ENCODE measurements around the gene DEPP1.

The DEPP1 gene

GRCh38 chr10:44990965-44991364 is 12.4 kb upstream of the DEPP1 start:
- Histone ChIP-seq H3K4me1 (ENCODE audit: insufficient read depth, low read length) (no peaks in the 10 kb centered on the region), H3K36me3 (ENCODE audit: insufficient read depth, low read length) (peaks cover 3% of the 10 kb centered on the region), H3K27me3 (ENCODE audit: insufficient read depth, low read length) (no peaks in the 10 kb centered on the region), H3K9me3 (ENCODE audit: low read length) (no peaks in the 10 kb centered on the region), H3K4me3 (ENCODE audit: low read length) (no peak overlapping the region), H2AFZ (ENCODE audit: low read depth, low read length) (no peak overlapping the region)

GRCh38 chr10:44990302-44990655 is 11.7 kb upstream of the DEPP1 start:
- Histone ChIP-seq H3K4me3 (ENCODE audit: low read length) (no peak overlapping the region), H3K27me3 (ENCODE audit: insufficient read depth, low read length) (no peaks in the 10 kb centered on the region), H3K9me3 (ENCODE audit: low read length) (no peaks in the 10 kb centered on the region), H3K36me3 (ENCODE audit: insufficient read depth, low read length) (peaks cover 3% of the 10 kb centered on the region), H2AFZ (ENCODE audit: low read depth, low read length) (no peak overlapping the region), H3K4me1 (ENCODE audit: insufficient read depth, low read length) (no peaks in the 10 kb centered on the region)

- no peaks in the 10 kb centered on the region for H3K27me3 ChIP-seq (ENCODE audit: insufficient read depth, low read length)
- H3K4me1 ChIP-seq (ENCODE audit: insufficient read depth, low read length), result no peaks in the 10 kb centered on the region
- no peaks in the 10 kb centered on the region for H3K9me3 ChIP-seq (ENCODE audit: low read length)
- no peak overlapping the region for H3K4me3 ChIP-seq (ENCODE audit: low read length)
- H3K36me3 ChIP-seq (ENCODE audit: insufficient read depth, low read length), result peaks cover 3% of the 10 kb centered on the region
- H2AFZ ChIP-seq (ENCODE audit: low read depth, low read length), result no peak overlapping the region
Observed at GRCh38 chr10:44989597-44990301, 11.1 kb upstream of the DEPP1 start.

GRCh38 chr10:44988957-44989585 is 10.5 kb upstream of the DEPP1 start:
- peaks cover 3% of the 10 kb centered on the region for H3K36me3 ChIP-seq (ENCODE audit: insufficient read depth, low read length)
- H2AFZ ChIP-seq (ENCODE audit: low read depth, low read length), result no peak overlapping the region

GRCh38 chr10:44986670-44987069 is 8.1 kb upstream of the DEPP1 start:
- no peak overlapping the region for H3K4me3 ChIP-seq (ENCODE audit: low read length)
- no peaks in the 10 kb centered on the region for H3K27me3 ChIP-seq (ENCODE audit: insufficient read depth, low read length)
- H3K36me3 ChIP-seq (ENCODE audit: insufficient read depth, low read length), result peaks cover 3% of the 10 kb centered on the region
- H3K4me1 ChIP-seq (ENCODE audit: insufficient read depth, low read length), result no peaks in the 10 kb centered on the region
- H2AFZ ChIP-seq (ENCODE audit: low read depth, low read length), result no peak overlapping the region
- no peaks in the 10 kb centered on the region for H3K9me3 ChIP-seq (ENCODE audit: low read length)

More at GRCh38 chr10:44988957-44989585, 10.5 kb upstream of the DEPP1 start:
- no peaks in the 10 kb centered on the region for H3K4me1 ChIP-seq (ENCODE audit: insufficient read depth, low read length)
- no peaks in the 10 kb centered on the region for H3K9me3 ChIP-seq (ENCODE audit: low read length)
- H3K4me3 ChIP-seq (ENCODE audit: low read length), result no peak overlapping the region
- H3K27me3 ChIP-seq (ENCODE audit: insufficient read depth, low read length), result no peaks in the 10 kb centered on the region

GRCh38 chr10:44986179-44986578 is 7.6 kb upstream of the DEPP1 start:
- Histone ChIP-seq H2AFZ (ENCODE audit: low read depth, low read length) (no peak overlapping the region), H3K36me3 (ENCODE audit: insufficient read depth, low read length) (peaks cover 3% of the 10 kb centered on the region), H3K4me3 (ENCODE audit: low read length) (no peak overlapping the region), H3K4me1 (ENCODE audit: insufficient read depth, low read length) (no peaks in the 10 kb centered on the region), H3K9me3 (ENCODE audit: low read length) (no peaks in the 10 kb centered on the region), H3K27me3 (ENCODE audit: insufficient read depth, low read length) (no peaks in the 10 kb centered on the region)

GRCh38 chr10:44985175-44985681 is 6.6 kb upstream of the DEPP1 start:
- Histone ChIP-seq H2AFZ (ENCODE audit: low read depth, low read length) (no peak overlapping the region), H3K27me3 (ENCODE audit: insufficient read depth, low read length) (no peaks in the 10 kb centered on the region), H3K36me3 (ENCODE audit: insufficient read depth, low read length) (peaks cover 3% of the 10 kb centered on the region), H3K4me3 (ENCODE audit: low read length) (no peak overlapping the region), H3K9me3 (ENCODE audit: low read length) (no peaks in the 10 kb centered on the region), H3K4me1 (ENCODE audit: insufficient read depth, low read length) (peaks cover 9% of the 10 kb centered on the region)

- no peaks in the 10 kb centered on the region for H3K27me3 ChIP-seq (ENCODE audit: insufficient read depth, low read length)
- H3K9me3 ChIP-seq (ENCODE audit: low read length), result no peaks in the 10 kb centered on the region
- peaks cover 11% of the 10 kb centered on the region for H3K4me1 ChIP-seq (ENCODE audit: insufficient read depth, low read length)
- no peak overlapping the region for H3K4me3 ChIP-seq (ENCODE audit: low read length)
- peaks cover 3% of the 10 kb centered on the region for H3K36me3 ChIP-seq (ENCODE audit: insufficient read depth, low read length)
- no peak overlapping the region for H2AFZ ChIP-seq (ENCODE audit: low read depth, low read length)
Observed at GRCh38 chr10:44984671-44985101, 6.1 kb upstream of the DEPP1 start.

GRCh38 chr10:44983895-44984278 is 5.3 kb upstream of the DEPP1 start:
- Histone ChIP-seq H3K9me3 (ENCODE audit: low read length) (no peaks in the 10 kb centered on the region), H2AFZ (ENCODE audit: low read depth, low read length) (no peak overlapping the region), H3K27me3 (ENCODE audit: insufficient read depth, low read length) (no peaks in the 10 kb centered on the region), H3K4me1 (ENCODE audit: insufficient read depth, low read length) (peaks cover 18% of the 10 kb centered on the region), H3K4me3 (ENCODE audit: low read length) (no peak overlapping the region), H3K36me3 (ENCODE audit: insufficient read depth, low read length) (peaks cover 3% of the 10 kb centered on the region)

- H3K27me3 ChIP-seq (ENCODE audit: insufficient read depth, low read length), result no peaks in the 10 kb centered on the region
- peaks cover 24% of the 10 kb centered on the region for H3K4me1 ChIP-seq (ENCODE audit: insufficient read depth, low read length)
- H2AFZ ChIP-seq (ENCODE audit: low read depth, low read length), result no peak overlapping the region
- no peak overlapping the region for H3K4me3 ChIP-seq (ENCODE audit: low read length)
- peaks cover 3% of the 10 kb centered on the region for H3K36me3 ChIP-seq (ENCODE audit: insufficient read depth, low read length)
- no peaks in the 10 kb centered on the region for H3K9me3 ChIP-seq (ENCODE audit: low read length)
Observed at GRCh38 chr10:44983066-44983894, 4.7 kb upstream of the DEPP1 start.

GRCh38 chr10:44982496-44982895 is 3.9 kb upstream of the DEPP1 start:
- Histone ChIP-seq H3K36me3 (ENCODE audit: insufficient read depth, low read length) (peaks cover 3% of the 10 kb centered on the region), H3K4me1 (ENCODE audit: insufficient read depth, low read length) (peaks cover 29% of the 10 kb centered on the region), H2AFZ (ENCODE audit: low read depth, low read length) (no peak overlapping the region), H3K4me3 (ENCODE audit: low read length) (no peak overlapping the region), H3K9me3 (ENCODE audit: low read length) (no peaks in the 10 kb centered on the region), H3K27me3 (ENCODE audit: insufficient read depth, low read length) (no peaks in the 10 kb centered on the region)

GRCh38 chr10:44982114-44982460 is 3.5 kb upstream of the DEPP1 start:
- Histone ChIP-seq H3K9me3 (ENCODE audit: low read length) (no peaks in the 10 kb centered on the region), H3K36me3 (ENCODE audit: insufficient read depth, low read length) (peaks cover 3% of the 10 kb centered on the region), H3K4me1 (ENCODE audit: insufficient read depth, low read length) (peaks cover 29% of the 10 kb centered on the region), H3K27me3 (ENCODE audit: insufficient read depth, low read length) (no peaks in the 10 kb centered on the region), H2AFZ (ENCODE audit: low read depth, low read length) (no peak overlapping the region), H3K4me3 (ENCODE audit: low read length) (no peak overlapping the region)
